VCaP (cell line): ENCODE measurements around the gene EFHD2.

ENCODE experiments used
- H3K27ac ChIP-seq: fragments of 450-650 bp; 2 replicates; pipeline ENCODE4 v1.5.1; 2017
- CTCF ChIP-seq: fragments of 450-650 bp; conservative IDR thresholded peaks from 2 replicates; pipeline ENCODE4 v1.5.1; 2017; ENCODE audit warnings: mild to moderate bottlenecking, moderate library complexity

EFHD2 gene

GRCh38 chr1:15410884-15411245, 1.2 kb downstream of the EFHD2 start:
- no peak for TF ChIP-seq CTCF
- no peak overlapping the region for H3K27ac ChIP-seq

DNA sequence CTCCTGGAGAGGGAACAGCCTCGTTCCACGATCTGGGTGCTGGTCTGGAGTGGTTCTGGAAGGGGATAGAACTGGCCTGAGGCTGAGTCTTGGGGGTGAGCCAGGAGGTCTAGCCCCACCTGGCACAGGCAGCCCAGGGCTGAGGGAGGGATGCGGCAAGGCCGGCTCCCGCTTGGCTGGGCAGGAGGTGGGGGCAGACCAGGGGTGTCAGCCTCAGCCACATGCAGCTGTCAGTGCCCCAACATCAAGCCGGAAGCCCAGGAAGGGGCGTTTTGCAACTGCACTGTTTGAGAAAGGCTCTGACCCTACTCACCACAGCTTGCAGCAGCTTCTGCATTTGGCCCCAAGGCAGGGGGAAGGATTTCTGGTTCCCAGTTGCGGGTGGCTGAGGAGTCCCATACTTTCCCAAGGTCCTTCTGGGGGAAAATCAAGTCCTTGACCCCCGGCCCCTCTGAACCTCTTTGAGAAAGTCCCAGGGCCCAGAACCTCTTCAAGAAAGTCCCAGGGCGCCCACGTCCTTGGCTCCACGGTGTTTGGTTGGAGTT, 2.0 kb downstream of the EFHD2 start:
- no peak overlapping the region for H3K27ac ChIP-seq
- no peak for TF ChIP-seq CTCF

- TF ChIP-seq CTCF: no peak
- H3K27ac ChIP-seq: no peak overlapping the region
Measured at GRCh38 chr1:15412175-15412800, 2.6 kb downstream of the EFHD2 start.

- TF ChIP-seq CTCF: no peak
- H3K27ac ChIP-seq: no peak overlapping the region
Measured at GRCh38 chr1:15412843-15413242, 3.2 kb downstream of the EFHD2 start.

DNA sequence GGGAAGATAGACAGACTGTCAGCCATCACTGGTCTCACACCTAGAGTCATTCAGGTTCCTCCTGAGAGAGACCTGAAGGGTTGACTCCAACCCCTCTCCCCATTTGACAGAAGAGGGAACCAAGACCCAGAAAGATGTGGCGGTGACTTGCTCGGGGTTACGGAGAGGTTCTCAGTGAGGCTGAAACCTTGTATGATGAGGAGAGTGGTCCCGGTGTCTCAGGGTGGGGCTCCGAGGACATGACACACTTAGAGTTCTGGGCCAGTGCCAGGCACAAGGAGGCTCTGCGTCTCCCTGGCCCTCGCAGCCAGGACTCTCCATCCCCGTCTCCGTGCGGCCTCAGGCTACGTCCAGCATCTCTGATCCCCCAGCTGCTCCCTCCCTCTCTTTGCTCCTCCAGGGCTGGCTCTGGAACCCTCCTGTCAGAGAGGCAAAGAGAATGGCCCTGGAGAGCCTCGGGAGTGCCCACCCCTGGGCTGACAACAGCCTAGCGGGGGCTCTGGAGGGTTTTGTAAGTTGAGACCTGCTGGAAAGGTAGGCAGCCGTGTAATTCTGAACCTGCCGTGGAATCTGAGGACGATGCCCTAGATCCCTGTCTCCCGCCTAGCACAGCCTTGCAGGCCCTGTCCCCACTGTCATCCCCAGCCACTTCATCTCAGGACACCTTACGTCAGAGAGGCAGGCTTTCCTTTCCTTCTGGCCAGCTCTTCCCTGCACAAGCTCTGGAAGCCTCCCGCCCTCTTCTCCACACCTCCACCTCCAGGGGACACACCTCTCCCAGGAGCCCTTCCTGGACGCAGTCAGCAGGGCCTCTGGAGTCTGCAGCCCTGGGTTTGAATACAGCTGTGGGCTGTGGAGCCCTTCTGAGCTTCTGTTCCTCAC, 4.1 kb downstream of the EFHD2 start:
- H3K27ac ChIP-seq: no peak overlapping the region

DNA sequence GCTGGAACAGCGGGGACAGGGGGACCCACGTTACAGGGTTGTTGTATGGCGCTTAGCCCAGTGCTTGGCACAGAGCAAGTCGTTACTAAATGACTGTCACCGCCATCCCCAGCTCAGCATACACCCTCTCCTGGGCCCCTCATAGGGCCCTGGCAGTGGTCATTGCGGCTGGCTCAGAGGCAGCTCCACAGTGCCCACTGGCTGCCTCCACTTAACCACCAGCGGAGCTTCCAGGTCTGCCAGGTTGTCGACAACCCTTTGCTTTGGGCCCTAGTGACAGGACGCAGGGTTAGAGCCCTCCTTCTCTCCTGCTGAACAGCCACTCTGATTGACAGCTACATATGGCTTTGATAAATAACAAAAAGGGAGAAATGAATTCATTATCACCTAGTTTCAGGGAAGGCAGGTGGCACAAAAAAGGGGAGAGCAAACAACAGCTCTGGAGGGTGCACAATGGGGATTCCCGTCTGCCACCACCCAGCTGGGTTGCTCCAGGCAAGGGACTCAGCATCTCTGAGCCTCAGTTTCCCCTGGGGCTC, 4.8 kb downstream of the EFHD2 start:
- TF ChIP-seq CTCF: no peak
- H3K27ac ChIP-seq: no peak overlapping the region

More for the DNA sequence above, 4.1 kb downstream of the EFHD2 start:
- TF ChIP-seq CTCF: no peak

- no peak for TF ChIP-seq CTCF
- H3K27ac ChIP-seq: no peak overlapping the region
Measured at GRCh38 chr1:15417059-15417934, 7.6 kb downstream of the EFHD2 start.
